GM18861 (cell line): ENCODE data around the gene CD244.
"Not testable (repeated sequence)": the region's sequence is repeated elsewhere in the genome, so short reads cannot be mapped to it uniquely, and the experiment has no call there.

Experiments
- ATAC-seq: cut with Tn5 transposase; IDR thresholded peaks from one replicate; pipeline ENCODE4 v1.9.1; 2021; ENCODE audit not compliant: unreplicated experiment

CD244 gene

DNA sequence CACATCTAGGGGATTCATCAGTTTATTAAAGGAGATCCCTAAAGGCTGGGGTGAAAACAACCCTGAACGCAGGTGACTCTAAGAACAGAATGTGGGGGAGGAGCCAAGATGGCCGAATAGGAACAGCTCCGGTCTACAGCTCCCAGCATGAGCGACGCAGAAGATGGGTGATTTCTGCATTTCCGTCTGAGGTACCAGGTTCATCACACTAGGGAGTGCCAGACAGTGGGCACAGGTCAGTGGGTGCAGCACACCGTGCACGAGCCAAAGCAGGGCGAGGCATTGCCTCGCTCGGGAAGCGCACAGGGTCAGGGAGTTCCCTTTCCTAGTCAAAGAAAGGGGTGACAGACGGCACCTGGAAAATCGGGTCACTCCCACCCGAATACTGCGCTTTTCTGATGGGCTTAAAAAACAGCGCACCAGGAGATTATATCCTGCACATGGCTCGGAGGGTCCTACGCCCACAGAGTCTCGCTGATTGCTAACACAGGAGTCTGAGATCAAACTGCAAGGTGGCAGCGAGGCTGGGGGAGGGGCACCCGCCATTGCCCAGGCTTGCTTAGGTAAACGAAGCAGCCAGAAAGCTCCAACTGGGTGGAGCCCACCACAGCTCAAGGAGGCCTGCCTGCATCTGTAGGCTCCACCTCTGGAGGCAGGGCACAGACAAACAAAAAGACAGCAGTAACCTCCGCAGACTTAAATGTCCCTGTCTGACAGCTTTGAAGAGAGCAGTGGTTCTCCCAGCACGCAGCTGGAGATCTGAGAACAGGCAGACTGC lies 79.5 kb downstream of the CD244 start:
- not testable (repeated sequence) for ATAC-seq

DNA sequence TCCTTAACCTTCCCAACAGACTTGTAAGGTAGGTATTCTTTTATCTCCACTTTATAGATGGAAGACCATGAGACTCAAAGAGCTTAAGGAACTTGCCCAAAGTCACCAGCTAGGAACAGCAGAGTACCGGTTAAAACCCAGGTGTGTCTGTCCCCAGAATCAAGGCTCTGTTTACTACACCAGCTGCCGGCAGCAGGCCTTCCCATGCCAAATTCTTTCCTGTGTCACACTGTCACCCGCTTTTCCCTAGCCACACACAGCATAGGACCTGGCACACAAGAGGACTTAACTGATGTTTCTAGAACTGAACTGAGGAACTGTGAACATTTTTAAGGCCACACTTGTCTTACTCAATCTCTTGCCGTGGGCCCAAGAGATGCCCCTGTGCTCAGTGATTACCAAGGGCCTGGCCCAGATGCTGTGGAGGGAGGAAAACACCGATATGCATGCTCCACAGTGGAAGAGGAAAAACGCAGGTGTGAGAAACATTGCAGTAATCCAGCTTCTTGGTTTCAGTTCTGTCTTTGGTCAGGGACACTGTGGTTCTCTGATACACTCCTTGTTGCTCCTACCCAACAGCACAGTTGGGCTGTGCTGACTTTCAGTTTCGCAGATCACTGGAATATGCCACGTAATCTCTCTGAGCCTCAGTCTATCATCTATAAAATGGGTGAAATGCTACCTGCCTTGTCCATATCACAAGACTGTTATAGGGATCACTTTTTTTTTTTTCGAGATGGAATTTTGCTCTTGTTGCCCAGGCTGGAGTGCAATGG lies 80.6 kb downstream of the CD244 start:
- peak; percentile 85 for ATAC-seq

DNA sequence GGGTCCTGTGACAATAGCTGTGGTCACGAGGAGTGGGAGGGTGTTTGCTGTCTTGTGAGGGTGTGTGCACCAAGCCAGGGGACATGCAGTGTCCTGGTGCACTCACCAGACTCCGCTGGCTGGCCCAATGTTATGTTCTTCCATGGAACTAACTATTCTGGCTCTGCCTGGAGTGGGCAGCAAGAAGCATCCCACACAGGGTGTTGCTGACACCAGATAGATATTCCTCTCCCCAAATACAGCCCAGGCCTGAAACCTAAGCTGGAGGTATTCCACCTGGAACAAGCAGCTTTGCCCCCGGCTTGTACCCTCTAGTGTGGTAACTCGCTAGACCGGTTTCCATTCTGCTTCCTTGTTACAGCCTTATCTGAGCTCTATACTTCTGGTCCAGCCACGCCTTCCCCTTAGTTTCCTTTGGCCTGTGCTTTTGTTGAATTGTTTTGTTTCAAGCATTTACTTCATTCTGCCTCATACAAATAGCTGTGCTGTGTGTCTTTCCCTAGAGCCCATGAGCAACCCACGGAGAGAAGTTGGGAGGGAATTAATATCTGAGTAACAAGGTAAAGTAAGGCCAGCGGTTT lies 81.4 kb downstream of the CD244 start:
- no peak for ATAC-seq

DNA sequence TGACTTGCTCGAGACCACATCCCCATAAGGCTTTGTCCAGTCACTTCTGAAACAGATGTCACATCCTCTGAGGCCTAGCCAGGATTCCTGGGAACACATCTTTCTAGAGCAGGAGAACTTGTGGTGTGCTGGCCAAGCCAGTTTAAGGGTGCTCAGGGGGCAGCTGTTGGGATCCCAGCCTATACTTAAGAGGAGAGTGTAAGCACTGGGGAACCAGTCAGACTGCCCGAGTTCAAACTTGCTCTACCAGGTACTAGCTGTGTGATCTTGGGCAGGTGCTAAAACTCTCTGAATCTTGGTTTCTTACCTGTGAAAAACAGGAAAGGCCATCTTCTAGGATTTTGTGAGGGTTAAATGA lies 82.3 kb downstream of the CD244 start:
- no peak for ATAC-seq
